GM21447 (cell line): ENCODE results near the gene NRCAM.
"Not testable (repeated sequence)": the region's sequence is repeated elsewhere in the genome, so short reads cannot be mapped to it uniquely, and the experiment has no call there.

Experiments
- ATAC-seq: cut with Tn5 transposase; IDR thresholded peaks from one replicate; pipeline ENCODE4 v1.9.1; 2021; ENCODE audit not compliant: unreplicated experiment

NRCAM gene

DNA sequence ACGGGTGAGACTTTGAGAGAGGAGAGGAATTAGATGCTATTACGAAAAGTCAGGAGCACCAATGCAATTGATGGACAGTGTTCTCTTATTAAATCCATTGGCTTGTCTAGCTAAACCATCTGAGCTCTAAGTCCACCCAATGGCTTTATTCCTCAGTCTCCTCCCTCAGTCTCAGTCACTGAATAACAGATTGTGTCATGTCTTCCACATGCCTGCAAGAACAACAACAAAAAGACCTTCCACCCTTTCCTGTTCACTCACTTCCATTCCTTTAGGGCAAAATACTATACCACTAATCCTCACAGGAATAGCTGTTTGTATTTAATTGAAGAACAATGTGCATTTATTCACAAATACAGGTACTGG is 171.2 kb downstream of the NRCAM start:
- no peak for ATAC-seq

GRCh38 chr7:108284349-108285002 is 171.8 kb downstream of the NRCAM start:
- ATAC-seq, result peak; percentile 60

DNA sequence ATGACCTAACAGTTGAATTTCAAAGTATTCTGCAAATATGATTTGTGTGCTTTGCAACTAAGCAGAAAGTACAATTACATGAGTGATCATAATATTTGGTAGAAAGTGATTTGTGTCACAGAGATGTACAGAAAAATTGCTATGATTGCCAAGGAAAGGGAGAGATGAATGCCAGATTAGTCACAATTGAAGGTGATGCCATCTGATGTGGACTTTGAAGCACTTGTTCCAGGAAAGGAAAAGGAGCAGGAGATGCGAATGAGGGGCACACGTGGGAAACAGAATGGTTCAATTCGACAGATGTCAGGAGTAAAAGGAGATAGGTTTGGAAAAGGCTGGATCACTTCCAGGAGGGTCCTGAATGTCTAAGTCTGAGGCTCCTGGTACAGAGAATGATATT is 173.0 kb downstream of the NRCAM start:
- ATAC-seq, result no peak

- no peak for ATAC-seq
Measured at GRCh38 chr7:108282427-108282996, 173.7 kb downstream of the NRCAM start.

DNA sequence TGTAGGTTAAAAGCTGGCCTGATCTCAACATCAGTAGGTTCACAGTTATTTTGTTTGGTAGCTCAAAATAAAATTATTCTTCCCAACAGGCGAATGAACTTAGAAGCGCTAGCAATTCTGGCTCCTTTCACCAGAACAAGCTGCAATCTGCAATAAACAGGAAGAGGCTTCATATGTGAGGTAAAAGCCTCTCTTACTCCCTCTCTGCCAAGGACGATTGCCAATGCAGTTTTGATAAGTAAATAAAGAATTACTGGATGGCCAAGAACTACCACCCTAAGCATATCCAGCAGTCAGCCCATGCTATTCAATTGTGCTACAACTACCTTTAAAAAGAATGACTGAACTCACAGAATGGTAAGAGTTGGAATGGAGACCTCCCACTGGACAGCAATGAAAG is 176.1 kb downstream of the NRCAM start:
- no peak for ATAC-seq

DNA sequence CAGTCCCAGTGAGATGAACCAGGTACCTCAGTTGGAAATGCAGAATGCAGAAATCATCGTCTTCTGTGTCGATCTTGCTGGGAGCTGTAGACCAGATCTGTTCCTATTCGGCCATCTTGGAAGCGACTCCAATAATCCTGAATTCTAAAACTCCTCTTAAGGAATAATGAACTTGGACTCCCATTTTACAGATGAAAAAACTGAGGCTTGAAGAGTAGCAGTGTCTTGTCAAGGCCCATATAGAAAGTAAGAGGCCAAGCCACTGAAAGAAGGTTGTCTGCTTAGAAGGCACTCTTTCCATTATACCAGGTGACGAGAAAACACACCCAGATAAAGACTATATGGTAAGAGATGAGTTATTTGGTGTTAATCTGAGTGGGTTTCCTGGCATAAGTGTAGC is 177.5 kb downstream of the NRCAM start:
- no peak for ATAC-seq

DNA sequence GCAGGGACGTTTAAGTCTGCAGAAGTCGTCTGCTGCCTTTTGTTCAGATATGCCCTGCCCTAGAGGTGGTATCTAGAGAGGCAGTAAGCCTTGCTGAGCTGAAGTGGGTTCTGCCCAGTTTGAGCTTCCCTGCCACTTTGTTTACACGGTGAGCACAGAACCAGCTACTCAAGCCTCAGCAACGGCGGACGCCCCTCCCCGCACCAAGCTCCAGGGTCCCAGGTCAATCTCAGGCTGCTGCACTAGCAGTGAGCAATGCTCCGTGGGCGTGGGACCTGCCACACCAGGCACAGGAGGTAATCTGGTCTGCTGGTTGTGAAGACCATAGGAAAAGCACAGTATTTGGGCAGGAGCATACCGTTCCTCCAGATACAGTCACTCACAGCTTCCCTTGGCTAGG is 178.0 kb downstream of the NRCAM start:
- ATAC-seq, result no peak

- not testable (repeated sequence) for ATAC-seq
Measured at GRCh38 chr7:108274447-108274846, 181.8 kb downstream of the NRCAM start.

GRCh38 chr7:108272891-108273290 is 183.3 kb downstream of the NRCAM start:
- not testable (repeated sequence) for ATAC-seq

- ATAC-seq, result peak; percentile 67
Measured at GRCh38 chr7:108270385-108271015, 185.7 kb downstream of the NRCAM start.

GRCh38 chr7:108268200-108268820 is 187.9 kb downstream of the NRCAM start:
- no peak for ATAC-seq

DNA sequence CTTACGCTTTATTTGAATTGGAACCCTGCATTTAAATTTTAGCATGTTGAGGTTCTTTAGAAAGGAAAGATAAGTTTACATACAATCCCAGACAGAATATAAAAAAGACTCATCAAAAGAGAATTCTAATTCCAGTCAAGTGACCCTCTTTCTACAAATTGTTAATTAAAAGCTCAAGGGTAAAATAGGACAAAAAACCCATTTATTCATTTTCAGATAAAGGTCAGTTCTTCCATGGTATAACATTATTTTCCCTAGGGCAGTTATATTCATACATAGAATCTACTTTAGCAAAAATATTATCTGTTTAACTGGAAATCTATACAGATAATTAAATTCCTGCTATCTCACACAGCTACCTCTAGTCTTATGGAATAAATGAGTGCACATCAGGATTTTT is 188.6 kb downstream of the NRCAM start:
- no peak for ATAC-seq

- ATAC-seq, result no peak
Measured at GRCh38 chr7:108266491-108266890, 189.7 kb downstream of the NRCAM start.

- no peak for ATAC-seq
Measured at GRCh38 chr7:108266035-108266434, 190.2 kb downstream of the NRCAM start.

DNA sequence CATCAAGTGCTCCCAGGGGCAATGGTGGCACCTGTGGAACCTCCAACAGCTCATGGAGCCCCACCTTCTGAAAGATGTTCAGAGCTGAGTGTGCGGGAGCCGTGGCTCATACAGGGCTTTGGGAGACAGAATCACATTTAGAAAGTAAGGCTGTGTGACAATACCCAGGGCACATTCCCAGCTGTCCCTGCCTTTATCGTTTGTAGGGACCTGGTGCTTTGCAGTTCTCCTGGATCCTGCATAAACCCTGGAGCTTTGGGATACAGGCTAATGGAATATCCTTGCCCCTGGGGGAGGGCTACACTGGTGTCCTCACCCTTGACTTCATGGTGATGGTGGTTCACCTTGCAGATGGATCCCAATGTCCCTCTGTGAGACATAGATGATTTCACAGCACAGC is 191.2 kb downstream of the NRCAM start:
- ATAC-seq, result no peak

GRCh38 chr7:108263425-108263824 is 192.8 kb downstream of the NRCAM start:
- no peak for ATAC-seq

DNA sequence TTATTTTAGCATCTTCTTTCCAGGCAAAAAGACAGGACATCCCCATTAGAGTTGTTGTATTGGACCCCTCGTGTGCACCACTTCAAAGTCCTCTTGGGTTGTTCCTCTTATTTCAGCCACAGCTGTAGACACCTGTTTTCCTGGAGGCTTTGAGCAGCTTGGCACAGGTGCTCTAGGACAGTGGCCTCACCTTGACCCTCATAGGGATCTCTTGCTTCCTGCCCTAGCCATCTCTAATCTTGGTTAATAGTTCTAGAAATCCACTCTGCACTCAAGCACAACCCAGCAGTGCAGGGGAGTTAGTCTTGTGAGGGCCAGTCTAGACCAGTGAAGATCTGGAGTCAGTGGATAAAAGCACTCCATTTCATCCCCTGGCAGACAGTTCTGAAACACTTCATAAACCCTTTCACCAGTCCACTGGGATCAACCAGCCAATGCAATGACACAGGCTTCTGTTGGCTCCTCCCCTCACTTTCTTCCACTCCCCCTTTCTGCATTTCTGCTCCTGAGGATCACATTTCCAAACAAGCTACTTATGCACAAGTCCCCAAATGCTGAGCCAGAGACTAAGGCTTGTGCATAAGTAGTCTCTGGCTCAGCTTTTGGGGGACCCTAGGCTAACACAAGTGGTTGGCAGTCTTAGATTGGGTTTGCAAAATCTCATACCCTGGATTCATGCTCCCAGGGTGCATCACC is 194.5 kb downstream of the NRCAM start:
- ATAC-seq, result no peak

DNA sequence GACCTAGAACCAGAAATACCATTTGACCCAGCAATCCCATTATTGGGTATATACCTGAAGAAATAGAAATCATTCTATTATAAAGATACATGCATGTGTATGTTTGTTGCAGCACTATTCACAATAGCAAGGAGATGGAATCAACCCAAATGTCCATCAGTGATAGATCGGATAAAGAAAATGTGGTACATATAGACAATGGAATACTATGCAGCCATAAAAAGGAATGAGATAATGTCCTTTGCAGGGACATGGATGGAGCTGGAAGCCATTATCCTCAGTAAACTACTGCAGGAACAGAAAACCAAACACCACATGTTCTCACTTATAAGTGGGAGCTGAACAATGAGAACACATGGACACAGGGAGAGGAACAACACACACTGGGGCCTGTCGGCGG is 196.8 kb downstream of the NRCAM start:
- ATAC-seq, result not testable (repeated sequence)

DNA sequence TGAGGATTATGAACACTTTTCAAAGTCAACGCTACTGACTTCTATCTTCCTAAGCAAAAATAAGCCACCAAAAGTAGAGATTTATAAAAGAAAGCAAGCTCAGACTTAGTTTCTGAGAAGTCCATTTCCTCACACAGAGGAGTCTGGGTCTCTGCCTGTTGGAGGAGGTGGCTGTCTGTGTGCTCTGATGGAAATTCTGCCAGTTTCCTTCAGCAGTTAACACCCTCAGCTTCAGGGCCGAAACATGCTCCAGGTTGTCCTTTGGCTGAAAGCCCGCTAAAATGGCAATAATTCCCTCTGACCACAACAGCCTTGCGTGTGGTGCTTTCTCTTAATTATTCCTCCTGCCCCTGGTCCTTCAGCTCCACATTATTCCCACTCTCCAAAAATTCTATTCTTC is 198.3 kb downstream of the NRCAM start:
- no peak for ATAC-seq

DNA sequence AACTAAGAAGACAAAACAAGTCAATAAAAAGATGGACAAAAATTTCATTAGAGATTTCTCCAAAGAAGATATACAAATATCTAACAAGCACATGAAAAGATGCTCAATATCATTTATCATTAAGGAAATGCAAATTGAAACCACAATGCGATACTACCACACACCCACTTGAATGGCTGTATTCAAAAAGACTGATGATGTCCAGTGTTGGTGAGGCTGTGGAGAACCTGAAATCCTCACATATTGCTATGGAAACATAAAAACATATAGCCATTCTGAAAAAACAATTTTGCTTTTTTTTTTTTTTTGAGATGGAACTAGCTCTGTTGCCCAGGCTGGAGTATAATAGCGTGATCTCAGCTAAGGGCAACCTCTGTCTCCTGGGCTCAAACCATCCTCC is 202.0 kb downstream of the NRCAM start:
- ATAC-seq, result no peak

DNA sequence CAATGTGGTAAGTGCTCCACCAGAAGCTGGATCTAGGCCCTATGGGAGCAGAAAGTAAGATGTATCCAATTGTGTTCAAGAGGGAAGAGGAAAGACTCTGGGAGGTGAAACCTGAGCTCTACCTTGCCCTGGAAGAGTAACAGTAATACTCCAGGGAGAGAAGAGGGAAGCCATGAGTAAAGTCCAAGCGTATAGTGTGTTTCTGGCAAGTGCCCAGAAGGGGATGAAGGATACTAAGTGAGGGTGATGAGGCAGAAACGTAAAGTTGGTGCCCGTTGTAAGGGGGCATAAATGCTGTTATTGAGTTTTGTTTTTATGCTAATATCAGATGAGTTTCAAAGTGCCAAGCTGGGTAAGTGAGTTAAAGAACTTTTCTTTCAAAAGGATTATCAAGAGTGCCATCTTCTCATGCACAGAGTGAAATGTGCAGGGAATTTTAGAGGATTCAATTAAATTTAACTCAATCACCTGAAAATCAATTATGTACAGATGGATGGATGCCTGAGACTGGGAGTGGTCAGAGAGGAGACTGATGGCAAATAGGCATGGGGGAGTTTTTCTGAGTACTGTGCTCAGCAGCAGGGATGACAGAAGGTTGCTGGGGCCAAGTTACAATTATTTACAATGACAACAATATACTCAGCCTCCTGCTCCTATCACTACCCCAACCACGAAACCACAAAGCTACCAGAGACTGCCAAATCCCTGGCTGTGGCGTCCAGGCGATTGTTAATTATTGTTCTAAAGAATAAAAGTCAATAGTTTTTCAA is 202.8 kb downstream of the NRCAM start:
- no peak for ATAC-seq
